Hematopoietic multipotent progenitor cell (in vitro differentiated cells): ENCODE results near the gene NOS1. TPM values are rescaled to one million over a fixed set of nuclear protein-coding genes. Genes with fewer than 3 reads are reported as not detected.
"Not testable (repeated sequence)": the region's sequence is repeated elsewhere in the genome, so short reads cannot be mapped to it uniquely, and the experiment has no call there.

Source experiments
- DNase-seq, 3 donors: peaks; one replicate each; pipeline ENCODE4 v3.0.0-alpha.2; 2011 to 2015; ENCODE audit warnings: low read depth in 2 of 3, low spot score in 2 of 3
- total RNA-seq: library from RNA; depleted of rRNA; stranded (reverse); fragments of >200 nt; gene quantifications from one replicate; pipeline ENCODE4 v1.2.3, GENCODE V29; 2012

The NOS1 gene
- total RNA-seq, 1 donor = under 0.01 TPM

DNA sequence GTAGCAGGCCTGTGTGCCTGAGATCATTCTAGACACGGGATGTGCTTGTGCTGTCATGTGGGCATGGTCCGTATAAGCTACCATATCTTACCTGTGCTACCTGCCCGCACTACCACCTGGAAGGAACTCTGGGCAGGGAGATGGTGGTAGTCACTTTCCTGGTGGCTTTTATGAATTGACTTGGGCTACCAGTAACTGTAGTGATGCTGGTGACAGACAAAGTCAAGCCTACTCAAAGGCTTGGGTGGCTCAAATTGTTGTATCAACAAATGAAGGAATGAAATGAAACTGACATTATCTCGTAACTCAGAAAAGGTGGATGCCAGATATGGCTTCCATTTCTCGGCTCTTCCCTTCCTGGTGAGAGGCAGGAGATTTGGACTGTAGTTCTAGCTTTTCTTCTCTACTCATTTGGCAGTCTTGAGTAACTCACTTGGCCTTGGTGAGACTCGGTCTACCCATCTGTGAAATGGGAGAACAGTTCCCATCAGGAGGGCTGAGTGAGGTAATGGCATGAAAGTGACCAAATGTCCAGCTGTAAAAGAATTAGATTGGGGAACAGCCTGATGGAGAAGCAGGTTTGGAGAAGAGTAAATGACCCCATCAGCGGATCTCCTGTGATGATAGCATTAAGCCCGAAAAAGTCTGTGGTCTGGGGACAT lies 81.3 kb downstream of the NOS1 start:
- DNase-seq = no peak

DNA sequence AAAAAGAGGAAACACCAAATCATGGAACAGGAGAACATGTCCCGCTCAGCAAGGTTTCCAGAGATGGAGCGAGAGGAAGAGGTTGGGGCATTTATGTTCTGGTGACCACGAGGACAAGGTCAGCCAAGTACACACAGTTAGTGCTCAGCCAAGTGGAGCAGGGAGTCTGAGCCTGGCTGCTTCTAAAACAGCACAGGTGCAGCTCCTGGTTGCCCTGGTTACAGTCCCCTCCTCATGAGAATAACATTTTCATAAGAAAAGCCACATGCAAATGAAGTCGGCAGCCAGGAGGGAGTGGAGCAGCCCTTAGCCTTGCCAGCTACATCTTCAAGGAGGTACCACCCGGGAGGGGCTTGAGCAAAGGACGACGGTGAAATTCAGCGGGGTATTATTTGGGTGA lies 81.8 kb downstream of the NOS1 start:
- DNase-seq = no peak

DNA sequence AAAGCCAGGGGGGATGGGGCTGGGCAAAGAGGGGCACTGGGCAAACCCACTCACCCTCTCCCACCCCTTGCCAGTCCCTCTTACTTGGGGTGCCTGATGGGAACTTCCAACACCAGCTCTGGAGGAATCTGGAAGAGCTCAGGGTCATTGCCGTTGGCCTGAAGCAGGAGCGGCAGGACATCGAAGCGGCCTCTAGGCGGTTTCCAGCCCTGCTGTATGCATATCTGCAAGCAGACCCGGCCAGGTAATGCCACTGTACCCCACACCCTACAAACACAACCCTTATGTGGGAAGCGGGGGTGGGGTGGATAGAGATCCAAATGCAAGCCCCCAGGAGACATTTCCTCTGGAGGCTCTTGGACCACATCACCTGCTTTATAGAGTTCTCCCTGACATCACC lies 83.6 kb downstream of the NOS1 start:
- DNase-seq = no peak

DNA sequence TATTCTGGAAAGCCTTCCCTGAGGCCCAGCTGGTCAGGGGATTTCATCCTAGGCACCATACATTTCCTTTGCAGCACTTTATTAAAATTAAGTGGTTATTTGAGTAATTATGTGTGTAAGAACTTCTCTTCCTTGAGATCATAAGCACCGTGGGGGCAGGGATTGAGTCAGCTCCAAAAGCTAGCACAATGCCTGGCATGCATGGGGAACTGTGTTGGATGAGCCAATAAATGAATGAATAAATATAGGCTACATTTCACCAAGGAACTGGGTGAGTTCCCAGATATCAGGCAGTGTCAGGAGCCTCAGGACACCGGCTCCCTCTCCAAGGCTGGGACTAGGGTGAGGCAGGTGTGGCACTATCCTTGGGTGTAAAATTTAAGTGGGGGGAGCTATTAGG lies 88.3 kb downstream of the NOS1 start:
- DNase-seq = no peak

GRCh38 chr12:117272690-117273089 lies 88.7 kb downstream of the NOS1 start:
- DNase-seq = no peak

GRCh38 chr12:117262749-117263148 lies 98.7 kb downstream of the NOS1 start:
- DNase-seq = no peak

DNA sequence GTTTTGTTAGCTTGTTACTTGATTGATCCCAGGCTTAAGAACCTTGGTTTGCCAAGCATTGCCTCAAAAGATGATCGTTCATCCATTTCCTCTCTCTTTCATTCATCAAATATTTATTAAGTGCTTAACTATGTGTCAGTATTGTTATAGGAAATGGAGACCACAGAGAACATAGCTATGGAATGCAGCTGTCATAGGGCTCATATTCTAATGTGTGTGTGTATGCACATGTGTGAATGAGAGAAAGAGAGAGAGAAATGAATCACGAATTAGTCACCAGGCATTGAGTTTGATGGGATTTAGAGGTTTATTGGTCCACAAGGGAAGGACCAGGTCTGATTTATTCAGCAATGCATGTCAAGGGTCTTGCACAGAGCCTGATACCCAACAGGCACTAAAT lies 100.2 kb downstream of the NOS1 start:
- DNase-seq = no peak

DNA sequence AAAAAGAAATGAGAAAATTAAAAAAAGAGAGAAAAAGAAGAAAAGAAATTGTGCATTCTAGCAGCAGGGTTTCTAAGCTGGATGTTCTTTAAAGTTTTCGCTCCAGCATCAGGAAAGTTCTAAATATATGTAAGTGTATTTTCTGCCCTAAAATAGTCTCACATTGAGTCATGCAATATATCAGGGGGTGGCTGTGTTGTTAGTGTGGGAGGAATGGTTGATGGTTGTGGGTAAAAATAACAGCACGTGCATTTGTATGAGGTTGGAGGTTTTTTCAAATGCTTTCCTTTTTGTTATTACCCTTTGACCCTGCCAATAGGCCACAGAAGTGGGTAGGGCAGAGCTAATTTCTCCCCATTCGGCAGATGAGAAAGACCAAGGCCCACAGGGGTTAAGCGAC lies 106.0 kb downstream of the NOS1 start:
- no peak for DNase-seq

DNA sequence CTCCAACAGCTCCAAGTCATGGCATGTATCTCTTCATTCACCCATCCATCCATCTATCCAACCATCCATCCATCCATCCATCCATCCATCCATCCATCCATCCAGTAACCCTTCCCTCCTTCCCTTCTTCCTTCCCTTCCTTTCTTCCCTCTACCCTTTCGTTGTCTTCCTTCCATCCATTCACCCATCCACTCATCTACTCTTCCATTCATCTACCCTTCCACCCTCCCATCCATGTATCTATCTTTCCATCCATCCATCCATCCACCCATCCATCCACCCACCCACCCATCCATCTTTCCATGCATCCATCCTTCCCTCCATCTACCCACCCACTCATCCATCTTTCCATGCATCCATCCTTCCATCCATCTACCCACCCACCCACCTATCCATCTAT lies 117.9 kb downstream of the NOS1 start:
- DNase-seq = no peak

DNA sequence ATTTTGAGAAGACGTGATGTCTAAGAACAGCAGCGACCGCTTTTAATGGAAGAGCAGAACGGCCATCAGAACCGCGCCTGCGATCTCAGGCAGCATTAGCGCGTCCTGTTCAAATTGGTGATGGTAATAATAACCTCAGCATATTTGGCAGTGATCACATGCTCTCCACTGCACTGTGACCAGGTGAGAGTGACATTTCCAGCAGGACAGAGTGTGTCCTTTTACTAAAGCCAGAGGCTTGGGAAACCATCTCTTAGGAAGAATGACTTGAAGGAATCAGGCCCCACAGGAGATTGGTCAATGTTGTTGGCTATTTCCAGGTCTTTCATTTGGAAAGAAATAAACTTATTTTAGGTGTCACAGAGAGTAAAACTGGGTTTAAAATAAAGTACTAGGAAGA lies 119.7 kb downstream of the NOS1 start:
- DNase-seq = no peak

GRCh38 chr12:117240081-117240755 lies 121.2 kb downstream of the NOS1 start:
- no peak for DNase-seq

DNA sequence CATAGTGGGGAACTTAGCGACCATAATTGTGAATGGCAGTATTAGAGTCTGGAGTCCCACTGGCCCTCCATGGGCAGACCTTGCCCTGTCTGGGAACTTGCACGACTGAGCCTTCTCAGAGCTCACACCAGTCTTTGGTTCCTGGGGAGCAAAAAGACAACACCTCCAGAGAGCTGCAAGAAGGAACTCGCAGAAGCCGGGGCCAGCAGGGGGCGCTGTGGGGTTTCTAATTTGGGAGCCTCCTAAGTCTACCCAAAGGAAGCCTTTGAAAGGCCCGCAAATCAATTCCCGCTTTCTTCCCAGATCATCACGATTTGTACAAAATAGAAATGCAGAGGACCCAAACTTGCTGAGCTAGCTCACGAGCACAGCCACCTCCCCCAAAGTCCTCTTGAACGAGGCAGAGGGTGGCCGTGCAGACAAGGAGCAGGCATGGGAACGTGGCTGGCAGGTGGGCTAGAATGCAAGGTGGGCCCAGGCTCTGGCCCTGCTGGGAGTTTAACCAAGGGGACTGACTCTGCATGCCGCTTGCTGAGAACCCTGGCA lies 124.9 kb downstream of the NOS1 start:
- DNase-seq = peak; percentile 19 to 71 (median 47)

DNA sequence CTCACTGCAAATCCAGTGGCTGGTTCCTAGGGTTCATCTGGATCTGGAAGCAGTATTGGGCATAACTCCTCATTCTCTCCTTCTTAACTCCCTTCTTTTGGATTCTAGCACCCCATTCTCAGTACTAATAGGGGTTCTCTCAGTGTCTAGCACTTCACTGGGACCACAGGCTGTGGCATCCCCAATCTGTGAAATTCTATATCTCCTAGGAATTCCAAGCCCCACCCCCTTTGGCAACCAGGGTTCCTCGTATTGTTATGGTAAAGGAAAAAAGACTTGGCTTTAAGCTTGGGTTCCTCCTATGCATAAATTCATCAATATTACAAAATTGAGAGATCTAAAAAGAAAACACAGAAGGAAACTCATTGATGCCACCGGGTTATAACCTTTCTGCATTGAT lies 126.2 kb downstream of the NOS1 start:
- no peak for DNase-seq

GRCh38 chr12:117234441-117234840 lies 127.0 kb downstream of the NOS1 start:
- DNase-seq = no peak

DNA sequence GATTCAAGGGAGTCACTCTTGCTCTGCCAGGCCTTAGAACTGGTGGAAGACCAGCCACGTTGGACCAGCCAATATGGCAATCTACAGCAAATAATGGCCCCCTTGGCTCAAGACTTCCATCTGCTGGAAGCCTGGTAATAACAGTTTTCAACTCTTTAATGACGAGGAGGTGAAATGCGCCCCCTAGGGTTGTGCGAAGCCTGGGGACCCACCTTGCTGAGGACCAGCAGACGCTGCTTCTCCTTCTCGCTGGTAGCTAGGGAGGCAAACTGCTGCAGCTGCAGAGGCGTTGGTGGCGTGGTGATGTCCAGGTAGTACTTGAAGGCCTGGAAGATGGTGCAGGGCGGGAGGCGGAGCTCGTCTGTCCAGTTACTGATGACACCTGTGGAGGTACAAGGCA lies 129.7 kb downstream of the NOS1 start:
- DNase-seq = no peak

- DNase-seq = no peak
Observed at GRCh38 chr12:117228239-117228638, 133.2 kb downstream of the NOS1 start.

DNA sequence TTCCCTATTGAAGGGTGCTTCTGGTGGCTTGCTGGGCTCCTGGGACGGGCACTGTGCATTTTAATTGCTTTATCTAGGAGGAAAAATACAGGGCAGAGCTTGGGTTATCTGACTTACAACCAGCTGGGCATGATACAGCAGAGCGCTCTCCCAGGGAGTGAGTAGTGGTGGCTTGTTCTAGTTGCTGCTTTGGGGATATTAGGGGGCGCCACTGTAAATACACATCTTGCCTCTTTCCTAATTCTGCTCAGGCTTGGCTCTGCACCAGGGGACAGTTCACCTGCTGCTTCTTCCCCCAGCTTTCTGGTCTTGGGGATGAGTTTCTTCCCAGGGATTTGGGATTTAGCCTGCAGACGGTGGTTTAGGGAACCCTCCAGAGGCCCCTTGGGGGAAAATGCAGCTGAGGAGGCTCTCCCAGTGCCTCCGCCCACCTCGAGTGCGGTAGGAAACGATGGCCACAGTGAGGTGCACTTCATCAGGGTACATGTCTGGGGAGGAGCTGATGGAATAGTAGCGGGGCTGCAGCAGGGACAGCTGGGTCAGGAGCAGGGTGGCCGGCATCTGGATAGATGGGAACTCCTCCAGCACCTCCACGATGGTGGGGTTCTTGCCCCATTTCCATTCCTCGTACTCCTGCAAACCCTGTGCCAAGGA lies 134.3 kb downstream of the NOS1 start:
- DNase-seq = no peak

DNA sequence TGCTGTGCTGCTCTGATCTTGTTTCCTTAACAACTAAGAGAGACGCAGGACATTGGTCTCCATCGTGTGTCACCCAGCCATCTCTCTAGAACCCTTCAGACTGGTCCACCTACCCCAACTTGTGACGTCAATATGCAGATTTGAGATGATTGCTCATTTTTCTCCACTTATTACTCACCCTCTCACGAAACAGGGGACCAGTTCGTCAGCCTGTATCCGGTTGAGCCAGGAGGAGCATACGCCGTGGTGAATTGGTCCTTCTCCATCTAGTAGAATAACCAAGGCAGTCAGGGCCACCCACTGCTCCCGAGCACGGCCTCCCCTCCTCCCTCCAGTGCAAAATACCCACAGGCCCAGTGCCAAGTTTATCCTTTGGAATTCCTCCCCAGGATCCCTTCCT lies 134.9 kb downstream of the NOS1 start:
- no peak for DNase-seq

DNA sequence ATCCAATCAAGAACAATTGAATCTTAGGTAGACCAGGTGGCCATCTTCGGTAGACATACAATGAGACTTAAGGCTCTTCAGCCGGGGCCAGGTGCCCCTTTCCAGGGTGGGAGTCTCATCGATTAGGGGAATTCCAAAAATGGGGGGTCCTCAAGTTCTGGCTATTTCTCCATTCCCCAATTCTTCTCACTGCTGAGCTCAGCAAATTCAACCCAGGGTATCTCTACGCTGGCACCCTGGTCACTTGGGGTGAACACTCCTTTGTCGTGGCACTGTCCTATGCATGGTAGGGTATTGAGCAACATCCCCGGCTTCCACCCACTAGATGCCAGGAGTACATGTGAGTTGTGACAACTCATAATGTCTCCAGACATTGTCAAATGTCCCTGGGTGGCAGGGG lies 136.2 kb downstream of the NOS1 start:
- no peak for DNase-seq

- DNase-seq = not testable (repeated sequence)
Observed at GRCh38 chr12:117220947-117221346, 140.5 kb downstream of the NOS1 start.

DNA sequence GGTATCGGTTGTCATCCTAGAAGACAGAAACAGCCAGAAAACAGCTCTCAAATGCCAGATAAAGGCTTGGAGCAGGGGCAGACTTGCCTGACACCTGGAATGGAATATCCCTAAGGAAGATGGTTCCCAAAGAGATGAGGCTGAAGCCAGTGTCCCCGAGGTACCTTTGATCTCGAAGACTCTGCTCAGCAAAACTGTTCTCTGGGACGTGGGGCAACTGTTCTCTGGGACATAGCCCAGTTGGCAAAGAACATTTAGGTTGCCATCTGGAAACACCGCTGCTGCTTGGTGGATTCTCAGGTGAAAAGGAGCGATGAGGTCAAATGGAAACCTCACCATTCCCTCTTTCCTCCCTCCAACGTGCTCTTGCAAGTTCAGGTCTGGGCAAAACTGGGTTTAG lies 143.3 kb downstream of the NOS1 start:
- no peak for DNase-seq

DNA sequence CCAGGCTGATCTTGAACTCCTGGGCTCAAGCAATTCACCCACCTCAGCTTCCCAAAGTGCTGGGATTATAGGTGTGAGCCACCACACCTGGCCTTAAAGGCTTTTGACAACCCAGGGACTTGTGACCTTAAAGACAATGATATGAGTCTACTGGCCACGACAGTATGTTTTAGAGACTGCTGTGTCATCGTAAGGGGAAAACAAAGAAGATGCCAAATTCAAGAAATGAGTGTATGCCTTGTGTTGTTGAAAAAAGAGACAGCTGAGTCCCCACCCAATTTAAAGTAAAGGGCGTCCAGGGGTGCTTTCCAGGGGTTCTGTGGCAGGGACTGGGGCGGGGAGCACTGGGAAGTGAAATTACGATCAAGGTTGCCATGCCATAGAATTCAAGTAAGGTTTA lies 144.7 kb downstream of the NOS1 start:
- DNase-seq = no peak
